Measurements from ENCODE around the gene MAP3K4.
"Not testable (repeated sequence)": the region's sequence is repeated elsewhere in the genome, so short reads cannot be mapped to it uniquely, and the experiment has no call there.

The MAP3K4 gene

DNA sequence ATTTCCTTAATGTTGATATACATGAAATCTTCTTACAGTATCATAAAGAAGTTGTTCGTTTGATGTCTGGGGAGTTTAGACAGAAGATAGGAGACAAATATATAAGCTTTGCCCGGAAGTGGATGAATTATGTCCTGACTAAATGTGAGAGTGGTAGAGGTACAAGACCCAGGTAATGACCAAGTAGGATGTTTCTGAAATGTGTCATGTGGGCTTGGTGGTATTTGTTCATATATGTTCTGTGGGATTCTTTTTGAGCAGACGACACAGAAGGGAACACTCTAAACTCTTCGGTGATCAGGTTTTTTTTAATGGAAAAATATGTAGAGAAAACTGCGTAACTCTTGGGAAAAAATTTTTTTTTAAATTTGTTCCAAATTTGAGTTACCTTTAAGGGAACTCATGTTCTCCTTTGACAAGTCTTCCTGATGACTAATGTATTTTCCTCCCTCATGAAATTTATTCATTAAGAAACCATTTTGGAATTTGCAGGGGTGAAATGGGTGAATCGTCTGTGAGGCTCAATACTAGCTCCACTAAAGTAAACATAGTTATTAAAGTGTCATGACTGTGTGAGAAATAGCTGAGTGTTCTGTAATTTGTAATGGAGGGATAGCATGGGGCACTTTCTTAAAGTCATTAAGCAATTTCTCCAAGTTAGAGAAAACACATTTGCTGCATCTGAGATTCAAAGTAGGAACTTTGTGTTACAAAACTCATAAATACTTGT, 100.6 kb downstream of the MAP3K4 start:
- DNase-seq: no peak

DNA sequence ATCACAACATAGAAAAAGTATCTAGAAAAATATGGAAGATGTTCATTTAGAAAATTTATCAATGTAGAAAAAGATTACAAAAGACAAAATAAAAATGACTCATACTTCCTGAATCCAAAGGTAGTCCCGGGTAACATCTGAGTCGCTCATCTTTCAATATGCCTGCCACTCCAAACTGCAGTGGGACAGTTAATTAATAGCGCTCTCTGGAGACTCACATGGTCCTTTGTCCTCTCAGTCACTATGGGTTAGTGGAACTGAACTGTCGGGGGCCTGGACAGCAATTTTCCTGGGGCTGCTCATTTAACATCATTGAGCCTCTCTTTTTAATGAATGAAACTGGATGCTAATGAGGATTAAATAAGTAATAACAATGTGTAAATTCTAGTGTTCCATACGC, 103.4 kb downstream of the MAP3K4 start:
- no peak for DNase-seq

DNA sequence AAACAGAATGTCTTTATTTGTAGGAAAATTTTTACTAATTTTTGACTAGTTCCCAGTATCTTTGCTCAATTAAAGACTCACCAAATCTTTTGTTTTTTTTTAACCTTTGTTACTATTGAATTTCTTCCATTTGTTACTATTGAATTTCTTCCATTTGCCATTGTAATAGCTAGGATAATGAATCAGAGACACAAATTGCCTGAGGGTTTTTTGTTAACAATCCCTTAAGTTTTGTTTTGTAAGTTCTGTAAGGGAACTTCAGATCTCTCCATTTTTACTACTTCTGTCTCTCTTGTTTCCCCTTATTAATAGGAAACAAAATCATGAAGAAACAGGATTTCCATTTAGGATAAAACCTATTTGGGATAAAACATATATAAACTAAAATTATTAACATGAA, 104.3 kb downstream of the MAP3K4 start:
- no peak for DNase-seq

DNA sequence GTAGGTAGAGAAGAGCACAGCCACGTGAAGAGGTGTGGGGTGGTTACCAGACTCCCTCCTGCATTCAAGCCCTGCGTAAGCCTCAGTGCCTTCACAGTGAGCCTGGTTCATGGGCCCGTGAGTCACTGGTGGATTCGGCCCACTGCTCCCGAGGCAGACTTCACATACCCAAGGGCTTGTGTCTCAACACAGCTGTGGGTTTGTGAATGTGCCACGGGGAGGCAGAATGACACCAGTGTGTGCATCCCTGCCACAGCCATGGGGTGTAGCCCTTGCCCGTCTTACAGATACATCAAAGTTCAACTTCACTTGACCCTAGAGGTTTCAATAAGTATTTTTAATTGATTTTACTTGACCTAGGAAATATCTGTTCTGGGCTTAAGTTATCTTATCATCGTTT, 108.5 kb downstream of the MAP3K4 start:
- DNase-seq: no peak

DNA sequence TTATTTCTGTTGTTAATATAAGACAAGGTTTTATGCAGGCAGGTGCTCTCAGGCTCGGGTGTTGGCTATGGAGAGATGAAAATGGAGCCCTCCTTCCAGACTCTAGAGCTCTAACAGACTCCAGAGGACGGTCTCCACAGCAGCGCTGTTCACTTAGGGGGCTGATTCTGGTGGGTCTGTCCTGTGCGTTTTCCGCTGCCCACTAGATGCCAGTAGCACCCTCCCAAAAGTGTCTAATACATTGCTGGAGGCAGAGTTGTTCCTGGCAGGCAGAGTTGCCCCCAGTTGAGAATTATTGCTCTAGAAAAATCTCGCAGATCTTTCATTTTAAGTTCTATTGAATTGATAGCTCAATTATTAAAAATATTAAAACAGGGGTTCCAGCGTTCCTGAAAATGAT, 109.9 kb downstream of the MAP3K4 start:
- no peak for DNase-seq

DNA sequence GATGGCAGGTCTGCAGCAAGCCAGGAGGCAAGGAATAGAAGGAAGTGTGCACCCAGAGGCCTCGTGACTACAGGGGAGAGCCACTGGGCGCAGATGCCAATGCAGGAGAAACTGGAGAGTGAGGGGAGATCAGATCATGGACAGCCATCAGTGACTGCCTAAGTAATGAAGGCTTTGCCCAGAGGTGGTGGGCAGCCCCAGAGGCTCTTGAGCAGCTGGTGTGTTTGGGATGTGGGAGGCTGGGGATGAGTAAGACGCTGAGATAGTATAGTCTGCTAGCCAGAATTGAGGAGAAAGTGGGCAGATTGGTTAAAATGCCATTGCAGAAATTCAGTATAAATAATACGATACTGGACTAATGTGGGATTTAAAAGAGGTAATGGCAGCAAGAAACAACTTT, 111.9 kb downstream of the MAP3K4 start:
- no peak for DNase-seq

DNA sequence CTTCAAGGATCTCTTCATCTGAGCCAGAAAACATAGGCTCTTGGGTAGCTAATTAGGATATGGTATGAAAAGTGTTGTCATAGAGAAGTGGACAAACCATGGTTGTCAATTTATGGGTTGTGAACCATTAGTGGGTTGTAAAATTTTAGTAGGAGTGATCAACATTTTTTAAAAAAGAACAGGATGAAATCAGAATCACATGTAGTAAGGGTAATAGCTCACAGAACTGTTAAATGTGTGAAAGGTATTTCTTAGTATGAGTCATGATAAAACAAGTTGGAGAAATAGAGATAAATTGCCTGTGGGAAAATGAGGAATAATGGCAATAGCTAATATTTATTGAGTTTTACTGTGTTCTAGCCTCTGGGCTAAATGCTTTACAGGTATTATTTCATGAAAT, 113.4 kb downstream of the MAP3K4 start:
- no peak for DNase-seq

DNA sequence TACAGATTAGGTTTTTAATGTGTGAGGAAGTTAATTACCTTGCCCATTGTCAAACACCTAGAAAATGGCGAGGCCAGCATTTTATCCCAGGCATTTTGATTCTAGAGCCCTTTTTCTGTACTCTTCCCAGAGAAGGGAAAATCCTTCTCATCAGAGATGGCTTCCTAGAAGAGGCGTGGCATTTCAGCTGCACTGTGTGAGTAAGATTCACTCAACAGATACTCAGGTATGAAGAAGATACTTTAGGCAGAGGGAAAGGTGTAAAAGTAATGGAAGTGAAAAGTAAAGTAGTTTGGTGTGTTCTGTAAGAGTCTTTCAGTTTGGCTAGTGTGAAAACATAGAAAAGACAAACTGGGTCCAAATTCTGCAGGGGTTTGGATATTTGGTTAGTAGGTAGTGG, 113.8 kb downstream of the MAP3K4 start:
- no peak for DNase-seq

DNA sequence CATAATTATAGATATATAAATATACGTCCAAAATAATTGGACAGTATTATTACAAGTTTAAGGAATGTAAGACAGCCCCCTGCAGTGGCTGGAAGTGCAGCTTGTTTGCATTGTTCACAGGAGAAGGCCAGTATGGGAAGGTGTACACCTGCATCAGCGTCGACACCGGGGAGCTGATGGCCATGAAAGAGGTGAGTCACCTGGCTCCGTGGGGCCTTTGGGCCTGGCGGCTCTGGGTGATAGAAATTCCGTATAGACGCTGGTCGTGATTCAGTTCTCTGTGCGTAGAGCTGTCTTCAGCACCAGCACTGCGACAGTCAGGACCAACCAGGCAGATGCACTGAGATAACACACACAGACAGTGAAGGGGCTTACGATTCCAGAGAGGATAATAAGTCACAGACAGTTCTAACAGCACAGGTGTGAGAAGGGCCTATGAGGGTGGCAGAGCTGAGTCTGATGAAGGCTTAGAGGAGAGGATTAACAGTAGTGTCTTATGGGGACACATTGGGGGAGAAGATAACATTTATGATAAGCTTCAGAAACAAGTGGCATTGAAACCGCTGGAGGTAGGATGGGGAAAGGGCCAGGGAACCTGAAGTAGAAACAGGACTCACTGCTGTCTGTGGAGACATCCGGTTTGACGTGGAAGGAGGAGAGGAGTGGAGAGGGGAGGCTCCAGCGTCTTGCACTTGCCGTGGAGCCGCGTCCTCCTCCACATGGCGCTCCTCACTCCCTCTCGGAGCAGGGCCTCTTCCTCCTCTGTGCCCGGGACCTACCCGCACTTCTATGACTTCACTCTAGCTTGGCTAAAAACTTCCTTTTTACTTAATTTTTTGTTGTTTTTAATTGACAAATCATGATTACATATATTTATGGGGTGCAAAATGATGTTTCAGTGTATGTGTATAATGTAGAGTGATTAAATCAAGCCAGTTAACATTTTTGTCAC, 116.5 kb downstream of the MAP3K4 start:
- DNase-seq: no peak

DNA sequence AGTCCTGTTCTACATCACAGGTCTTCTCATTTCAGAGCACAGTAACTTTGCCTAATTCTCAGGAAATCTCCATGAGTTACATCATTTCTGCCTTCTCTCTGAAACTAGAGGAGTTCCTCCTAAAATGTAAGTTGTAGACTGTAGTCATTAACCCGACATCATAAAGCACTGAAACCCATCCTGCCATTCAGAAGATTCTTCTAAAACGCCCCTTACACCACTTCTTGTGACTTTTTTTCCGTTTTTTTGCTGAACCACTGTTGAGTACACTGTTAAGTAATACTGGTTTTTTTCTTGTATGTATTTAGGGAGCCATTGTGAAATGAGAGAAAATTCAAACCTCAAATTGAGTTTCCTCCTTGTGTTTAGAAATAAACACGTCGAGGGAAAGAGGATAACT, 117.3 kb downstream of the MAP3K4 start:
- no peak for DNase-seq

DNA sequence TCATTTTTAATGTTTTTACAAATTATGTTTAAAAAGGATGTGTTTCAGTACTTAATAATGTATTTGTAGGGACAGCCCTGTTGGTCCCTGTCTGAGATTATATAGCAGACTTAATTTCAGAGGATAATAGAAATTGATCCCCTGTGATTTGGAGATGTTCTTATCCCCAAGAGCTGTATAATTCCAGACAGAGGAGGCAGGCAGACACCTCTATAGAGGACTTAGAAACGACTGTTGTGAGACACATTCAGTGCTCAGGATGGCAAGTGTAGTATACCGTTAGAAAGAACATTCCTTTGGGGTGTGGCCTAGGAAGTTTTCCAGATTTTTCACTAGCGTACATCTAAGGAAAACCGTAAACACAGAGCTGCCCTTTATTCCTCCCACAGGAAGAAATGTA, 117.8 kb downstream of the MAP3K4 start:
- DNase-seq: no peak

DNA sequence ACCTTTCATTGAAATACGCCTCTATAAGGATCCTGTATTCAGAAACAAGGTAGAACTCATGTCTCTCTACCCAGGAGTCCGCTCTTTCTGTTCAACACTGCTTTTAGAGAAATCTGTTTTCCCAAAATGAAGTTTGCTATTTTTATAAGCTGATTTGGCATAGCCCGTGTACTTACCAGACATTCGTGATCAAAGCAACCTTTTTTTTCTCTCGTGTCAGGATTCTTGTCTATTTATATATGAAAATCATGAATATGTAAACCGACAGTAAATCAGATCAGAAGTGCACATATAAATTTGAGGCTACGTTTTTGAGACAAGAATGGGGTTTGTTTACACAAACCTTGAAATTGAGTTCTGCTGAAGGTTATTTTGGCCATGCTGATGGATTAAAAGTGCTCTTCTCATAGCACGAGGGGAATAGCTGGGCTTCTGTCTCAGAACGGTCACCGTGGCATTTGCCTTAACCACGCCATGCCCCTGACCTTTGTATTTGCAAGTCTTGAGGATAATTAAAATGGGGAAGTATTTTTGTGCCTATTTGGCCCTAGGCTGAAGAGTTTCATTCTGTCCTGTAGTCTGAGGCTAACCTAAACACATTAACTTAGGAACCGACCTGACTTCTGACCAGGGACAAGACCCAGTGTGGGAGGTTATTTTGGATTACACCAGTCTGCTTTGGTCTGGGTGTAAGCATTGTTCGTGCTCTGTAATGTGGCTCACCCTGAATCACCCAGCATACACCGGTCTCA, 118.6 kb downstream of the MAP3K4 start:
- DNase-seq: no peak

DNA sequence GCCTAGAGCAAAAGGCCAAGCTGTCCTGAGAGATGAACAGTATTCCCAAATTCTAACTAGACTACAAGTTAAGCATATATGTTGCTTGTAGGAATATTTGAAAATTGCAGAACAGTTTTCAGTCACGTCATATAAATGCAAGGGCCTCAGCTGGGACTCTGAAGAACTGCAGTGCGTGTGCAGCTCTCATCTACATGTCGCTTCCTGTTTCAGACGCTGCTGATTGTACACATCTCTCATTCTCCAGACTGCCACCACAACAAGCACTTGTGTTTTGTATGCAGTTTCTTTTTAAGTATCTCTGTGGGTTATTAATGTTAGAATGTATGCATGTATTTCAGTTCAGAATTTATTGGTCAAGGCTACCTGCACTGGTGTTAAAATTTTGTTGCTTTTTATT, 119.7 kb downstream of the MAP3K4 start:
- no peak for DNase-seq

DNA sequence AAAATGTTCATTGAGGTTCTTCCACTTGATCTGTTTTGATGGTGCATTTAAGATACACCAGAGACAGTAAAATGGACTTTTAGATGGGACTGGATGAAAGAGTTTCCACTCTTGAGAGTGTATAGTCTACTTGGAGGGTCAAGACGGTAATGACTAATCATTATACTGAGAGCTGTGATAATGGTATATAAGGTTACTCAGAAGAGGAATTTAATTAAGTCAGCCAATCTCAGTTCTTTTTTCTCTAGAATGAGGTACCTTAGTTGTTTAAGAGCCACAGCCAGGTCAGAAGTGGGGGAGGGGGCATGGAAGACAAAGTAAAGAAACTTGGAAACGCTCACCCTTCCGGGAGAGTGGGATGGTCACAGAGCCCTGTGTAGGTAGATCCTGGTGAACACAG, 123.9 kb downstream of the MAP3K4 start:
- DNase-seq: no peak

DNA sequence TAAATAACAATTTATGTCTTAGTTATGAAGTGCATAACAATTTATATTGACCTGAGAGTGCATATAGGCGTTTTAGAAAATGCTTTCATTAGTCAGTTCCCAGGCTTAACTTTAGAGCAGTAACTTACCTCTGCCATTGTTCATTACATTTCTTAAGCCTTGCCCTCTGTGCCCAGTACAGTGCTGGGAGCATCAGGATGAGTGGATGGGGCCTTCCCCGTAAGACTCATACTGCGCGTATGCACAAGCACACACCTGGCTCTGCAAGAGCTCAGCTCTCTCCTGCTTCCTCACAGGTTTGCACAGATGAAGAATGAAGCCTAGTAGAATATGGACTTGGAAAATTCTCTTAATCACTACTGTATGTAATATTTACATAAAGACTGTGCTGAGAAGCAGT, 125.0 kb downstream of the MAP3K4 start:
- no peak for DNase-seq

DNA sequence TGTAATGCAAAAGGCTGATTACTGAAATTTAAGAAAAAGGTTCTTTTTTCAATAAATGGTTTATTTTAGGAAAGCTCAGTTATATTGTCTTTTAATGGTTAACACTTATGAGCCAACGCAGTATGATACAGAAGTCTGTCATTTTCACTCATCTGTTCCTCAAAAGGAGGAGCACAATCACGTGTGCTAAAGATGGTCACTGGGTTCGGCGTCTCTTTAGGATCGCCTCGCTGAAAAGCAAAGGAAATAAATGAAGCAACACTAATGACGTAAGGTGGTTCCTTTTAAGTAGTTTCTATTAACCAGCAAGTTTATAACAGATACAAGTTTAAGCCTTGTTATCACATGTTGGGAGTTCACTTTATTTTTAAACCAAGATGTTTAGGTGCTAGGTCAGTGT, 125.7 kb downstream of the MAP3K4 start:
- DNase-seq: no peak

DNA sequence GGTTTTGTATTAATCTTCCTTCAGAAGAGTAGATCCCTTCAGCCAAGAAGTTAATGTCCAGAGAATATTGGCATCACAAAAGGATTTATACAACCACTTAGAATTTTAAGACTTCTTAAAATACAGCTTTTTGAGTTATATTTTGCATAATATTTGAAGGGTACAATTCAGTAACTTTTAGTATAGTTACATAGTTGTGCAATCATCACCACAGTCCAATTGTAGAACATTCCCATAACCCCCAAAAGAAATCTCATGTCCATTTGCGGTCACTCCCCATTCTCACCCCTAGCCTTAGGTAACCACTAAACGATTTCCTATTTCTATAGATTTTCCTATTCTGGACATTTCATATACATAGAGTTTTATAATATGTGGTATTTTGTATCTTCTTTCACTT, 126.4 kb downstream of the MAP3K4 start:
- DNase-seq: no peak

DNA sequence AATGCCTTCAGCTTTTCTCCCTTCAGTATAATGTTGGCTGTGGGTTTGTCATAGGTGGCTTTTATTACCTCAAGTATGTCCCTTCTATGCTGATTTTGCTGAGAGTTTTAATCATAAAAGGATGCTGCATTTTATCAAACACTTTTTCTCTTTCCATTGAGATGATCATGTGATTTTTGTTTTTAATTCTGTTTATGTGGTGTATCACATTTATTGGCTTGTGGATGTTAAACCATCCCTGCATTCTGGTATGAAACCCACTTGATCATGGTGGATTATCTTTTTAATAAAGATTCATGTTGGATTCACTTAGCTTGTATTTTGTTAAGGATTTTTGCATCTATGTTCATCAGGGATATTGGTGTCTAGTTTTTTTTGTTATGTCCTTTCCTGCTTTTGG, 131.8 kb downstream of the MAP3K4 start:
- DNase-seq: not testable (repeated sequence)

DNA sequence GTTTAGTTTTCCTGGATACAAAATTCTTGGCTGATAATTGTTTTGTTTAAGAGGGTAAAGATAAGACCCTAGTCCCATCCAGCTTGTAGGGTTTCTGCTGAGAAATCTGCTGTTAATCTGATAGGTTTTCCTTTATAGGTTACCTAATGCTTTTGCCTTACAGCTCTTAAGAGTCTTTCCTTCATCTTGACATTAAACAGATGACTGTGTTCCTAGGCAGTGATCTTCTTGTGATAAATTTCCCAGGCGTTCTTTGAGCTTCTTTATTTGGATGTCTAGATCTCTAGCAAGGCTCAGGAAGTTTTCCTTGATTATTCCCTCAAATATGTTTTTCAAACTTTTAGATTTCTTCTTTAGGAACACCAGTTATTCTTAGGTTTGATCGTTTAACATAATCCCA, 134.0 kb downstream of the MAP3K4 start:
- DNase-seq: no peak

DNA sequence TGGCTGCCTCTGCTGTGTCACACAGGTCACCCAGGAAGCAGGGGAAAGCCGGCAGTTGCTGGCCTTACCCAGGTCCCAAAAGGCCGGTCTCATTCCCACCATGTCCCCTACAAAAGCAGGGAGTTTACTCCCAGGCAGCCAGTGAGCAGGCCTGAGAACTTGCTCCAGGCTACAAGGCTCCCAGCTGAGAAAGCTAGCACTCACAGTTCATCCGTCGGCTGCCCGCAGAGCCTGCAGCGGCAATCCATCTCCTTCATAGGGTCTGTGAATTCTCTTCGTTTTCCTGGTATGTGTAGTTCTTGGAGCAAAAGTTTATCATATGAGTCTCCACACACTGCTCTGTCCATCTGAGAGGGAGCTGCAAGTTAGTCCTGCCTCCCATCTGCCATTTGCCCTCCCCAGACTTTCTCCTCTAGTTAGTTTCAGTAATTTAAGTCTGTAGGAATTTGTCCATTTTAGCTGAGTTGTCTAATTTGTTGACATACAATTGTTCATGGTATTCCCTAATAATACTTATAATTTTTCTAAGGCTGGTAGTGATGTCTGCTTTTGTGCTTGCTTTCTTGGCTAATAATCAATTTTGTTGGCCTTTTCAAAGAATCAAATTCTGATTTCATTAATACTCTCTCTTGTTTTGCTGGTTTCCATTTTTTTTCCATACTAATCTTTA, 135.6 kb downstream of the MAP3K4 start:
- DNase-seq: no peak

DNA sequence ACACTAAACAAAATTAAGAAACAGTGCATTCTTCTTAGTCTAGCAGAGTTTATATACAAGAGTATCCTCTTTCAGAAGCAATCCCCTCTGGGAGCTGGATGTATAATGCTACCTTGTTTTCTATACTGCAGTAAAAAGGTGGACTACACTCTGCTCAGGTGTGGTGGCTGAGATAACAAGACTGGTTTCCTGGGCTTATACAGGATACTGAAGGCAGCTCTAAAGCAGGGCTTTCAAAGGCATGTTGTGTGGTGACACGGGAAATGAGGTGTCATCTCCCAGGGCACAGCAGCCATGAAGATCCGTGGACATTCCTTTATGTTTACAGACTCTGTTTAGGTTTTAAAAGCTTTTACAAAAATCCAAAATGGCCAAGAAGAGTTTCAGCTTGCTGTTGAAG, 136.7 kb downstream of the MAP3K4 start:
- DNase-seq: no peak

DNA sequence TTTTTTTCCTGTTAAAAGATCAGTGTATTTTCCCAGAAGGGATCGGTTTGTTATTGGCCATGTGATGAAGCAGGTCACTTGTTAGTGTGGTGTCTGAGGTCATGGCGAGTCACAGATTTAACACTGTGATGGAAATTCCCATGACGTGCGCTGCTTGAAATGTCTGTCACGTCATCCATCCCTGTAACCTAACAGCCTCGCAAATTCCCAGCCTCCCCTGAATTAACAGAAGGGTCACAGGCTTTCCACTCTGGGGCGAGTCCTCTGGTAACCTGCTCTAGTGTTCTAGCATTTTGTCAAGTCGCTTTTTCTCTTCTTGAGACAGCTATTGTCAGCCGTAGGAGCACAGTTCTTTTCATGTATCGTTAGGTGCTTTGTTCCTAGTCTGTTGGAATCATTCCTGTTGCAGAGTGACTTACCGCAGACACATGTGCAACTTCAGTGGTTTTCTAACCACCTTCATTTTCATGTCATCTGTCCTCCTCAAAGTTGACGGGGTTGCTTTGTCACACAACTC, 137.2 kb downstream of the MAP3K4 start:
- no peak for DNase-seq

DNA sequence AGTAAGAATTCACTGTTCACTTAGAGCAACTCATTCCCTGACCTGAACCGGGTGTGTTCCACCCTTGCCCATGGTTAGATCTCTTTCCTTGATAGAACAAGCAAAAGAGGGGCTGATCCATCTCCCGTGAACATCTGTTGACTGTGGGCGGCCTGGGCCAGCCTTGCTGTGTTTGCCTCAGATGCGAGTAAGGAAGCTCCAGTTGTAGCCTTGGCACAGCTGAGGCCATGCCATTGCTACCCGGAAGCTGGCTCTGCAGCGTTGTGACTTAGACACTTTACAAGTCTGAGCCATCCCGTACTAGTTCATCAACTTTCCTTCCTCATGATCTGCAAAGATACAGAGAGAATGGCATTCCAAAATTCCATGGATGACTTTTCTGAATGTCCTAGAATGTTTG, 139.0 kb downstream of the MAP3K4 start:
- no peak for DNase-seq

Measured in NCI-H1092 (cell line).